Dendritic cell treated with granulocyte-macrophage colony-stimulating factor and Interleukin-4, amounts not matched to agents 40 ng/mL and 50 ng/mL, for 4 days (primary cell): Measurements from ENCODE around the gene COQ3.

Source experiments
- H3K27ac Mint-ChIP-seq: one replicate; pipeline ENCODE4 v1.8.0; 2022; ENCODE audit warnings: mild to moderate bottlenecking, mixed read lengths
- H3K27me3 Mint-ChIP-seq: one replicate; pipeline ENCODE4 v1.8.0; 2022; ENCODE audit warnings: mild to moderate bottlenecking, mixed read lengths
- H3K36me3 Mint-ChIP-seq: one replicate; pipeline ENCODE4 v1.8.0; 2022; ENCODE audit warnings: low read depth, mixed read lengths
- H3K4me1 Mint-ChIP-seq: one replicate; pipeline ENCODE4 v1.8.0; 2022; ENCODE audit warnings: low read depth, mixed read lengths
- H3K4me3 Mint-ChIP-seq: one replicate; pipeline ENCODE4 v1.8.0; 2022; ENCODE audit warnings: mild to moderate bottlenecking, moderate library complexity, mixed read lengths
- H3K9me3 Mint-ChIP-seq: one replicate; pipeline ENCODE4 v1.8.0; 2022; ENCODE audit warnings: mixed read lengths
- intact Hi-C: fragments of 100-400 bp; cut with micrococcal nuclease; formaldehyde crosslinking; loops from one replicate; pipeline ENCODE4 v1.15.0; 2022

Gene COQ3

DNA sequence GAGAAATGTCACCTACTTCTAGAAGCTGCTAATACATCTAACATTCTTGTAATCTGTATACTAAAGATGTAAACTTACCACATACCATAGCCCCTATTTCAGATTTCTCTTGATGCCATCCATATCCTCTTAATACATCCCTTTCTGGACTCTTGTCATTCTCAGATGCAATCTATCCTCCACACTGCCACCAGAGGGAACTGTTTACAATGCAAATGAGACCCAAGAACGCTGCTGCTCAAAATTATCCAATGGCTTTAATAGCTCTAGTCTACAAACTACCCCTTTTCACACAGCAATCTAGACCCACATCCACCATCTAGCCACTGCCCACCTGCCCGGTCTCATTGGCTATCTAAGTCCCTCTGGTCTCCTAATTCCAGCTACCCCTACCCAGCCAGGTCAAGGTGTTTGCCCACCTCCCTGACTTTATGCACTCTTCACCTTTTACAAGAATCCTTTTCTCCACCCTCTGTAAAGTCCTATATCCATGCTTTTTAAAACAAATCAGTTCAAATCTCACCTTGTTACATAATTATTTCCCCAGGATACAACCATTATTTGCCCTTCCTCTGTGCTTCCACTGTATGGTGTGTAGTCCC is 59.4 kb downstream of the COQ3 start:
- Mint-ChIP-seq H3K9me3 (no peaks in the 10 kb centered on the region), H3K4me3 (no peak overlapping the region), H3K27ac (no peak overlapping the region), H3K27me3 (peaks cover 16% of the 10 kb centered on the region), H3K36me3 (no peaks in the 10 kb centered on the region), H3K4me1 (no peaks in the 10 kb centered on the region)
- intact Hi-C loops = loop anchor here (10.0 kb wide), 1 partner anchor 90 kb away; the partner anchor contains the start of gene PNISR

DNA sequence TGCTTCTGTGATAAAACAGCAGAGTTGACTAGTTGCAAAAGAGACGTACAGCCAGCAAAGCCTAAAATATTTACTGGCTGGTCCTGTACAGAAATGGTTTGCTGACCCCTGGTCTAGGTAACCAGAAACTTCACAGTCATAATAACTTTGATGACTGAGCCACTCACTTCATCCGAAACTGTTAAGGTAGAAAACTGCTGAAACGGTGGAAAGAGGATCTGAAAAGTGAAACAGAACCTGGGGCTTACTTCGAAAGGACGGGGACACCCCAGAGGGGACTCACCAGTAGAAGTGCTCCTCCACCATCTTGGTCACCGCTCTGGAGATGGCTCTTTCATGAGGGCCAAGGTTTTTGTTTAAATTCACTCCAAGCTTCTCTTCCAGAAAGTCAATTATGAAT is 60.9 kb downstream of the COQ3 start:
- no peaks in the 10 kb centered on the region for H3K9me3 Mint-ChIP-seq
- no peak overlapping the region for H3K27ac Mint-ChIP-seq
- no peak overlapping the region for H3K4me3 Mint-ChIP-seq
- H3K36me3 Mint-ChIP-seq = no peaks in the 10 kb centered on the region
- peaks cover 6% of the 10 kb centered on the region for H3K27me3 Mint-ChIP-seq
- H3K4me1 Mint-ChIP-seq = no peaks in the 10 kb centered on the region
- intact Hi-C loops = loop anchor here (10.0 kb wide), 1 partner anchor 92 kb away; the partner anchor contains the start of gene PNISR

GRCh38 chr6:99331531-99331930 is 62.5 kb downstream of the COQ3 start:
- H3K4me3 Mint-ChIP-seq = no peak overlapping the region
- intact Hi-C loops = loop anchor here (10.0 kb wide), 1 partner anchor 93 kb away; the partner anchor contains the start of gene PNISR
- H3K36me3 Mint-ChIP-seq = no peaks in the 10 kb centered on the region
- no peak overlapping the region for H3K27ac Mint-ChIP-seq
- H3K9me3 Mint-ChIP-seq = no peaks in the 10 kb centered on the region
- peaks cover 4% of the 10 kb centered on the region for H3K27me3 Mint-ChIP-seq
- H3K4me1 Mint-ChIP-seq = no peaks in the 10 kb centered on the region

GRCh38 chr6:99330159-99330558 is 63.8 kb downstream of the COQ3 start:
- Mint-ChIP-seq H3K4me1 (no peaks in the 10 kb centered on the region), H3K27me3 (peaks cover 4% of the 10 kb centered on the region), H3K36me3 (no peaks in the 10 kb centered on the region), H3K4me3 (no peak overlapping the region), H3K27ac (no peak overlapping the region), H3K9me3 (no peaks in the 10 kb centered on the region)
- intact Hi-C loops = loop anchor here (10.0 kb wide), 1 partner anchor 95 kb away; the partner anchor contains the start of gene PNISR

DNA sequence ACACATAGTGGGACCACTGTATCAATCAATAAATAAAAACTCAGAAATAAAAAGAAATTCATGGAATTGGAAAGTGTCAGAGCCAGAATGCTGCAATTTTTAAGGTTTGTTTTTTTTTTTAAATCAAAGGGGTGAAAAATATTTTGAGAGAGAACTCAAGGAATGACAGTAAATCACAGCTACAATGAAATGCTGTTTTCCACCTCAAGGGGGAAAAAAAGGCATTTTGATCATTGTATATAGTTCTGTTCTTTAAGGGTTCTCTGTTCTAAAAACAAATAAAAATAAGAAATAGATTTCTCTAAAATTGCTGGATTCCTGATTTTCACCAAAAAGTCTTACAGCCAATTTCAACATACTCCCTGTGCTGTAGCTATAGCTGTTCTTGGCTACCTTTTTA is 69.0 kb downstream of the COQ3 start:
- intact Hi-C loops = no loop called here
- no peaks in the 10 kb centered on the region for H3K9me3 Mint-ChIP-seq
- H3K36me3 Mint-ChIP-seq = no peaks in the 10 kb centered on the region
- no peak overlapping the region for H3K4me3 Mint-ChIP-seq
- H3K27ac Mint-ChIP-seq = no peak overlapping the region
- H3K4me1 Mint-ChIP-seq = no peaks in the 10 kb centered on the region
- H3K27me3 Mint-ChIP-seq = peaks cover 1% of the 10 kb centered on the region
